Colonic mucosa (tissue), 4 donors: ENCODE results near the gene EVI5. TPM values are rescaled to one million over a fixed set of nuclear protein-coding genes. Genes with fewer than 3 reads are reported as not detected.

Experiments
- DNase-seq: peaks from one replicate; pipeline ENCODE4 v3.0.0-alpha.2; 2020
- H3K27ac ChIP-seq: fragments of 200-600 bp; one replicate; pipeline ENCODE4 v1.8.0; 2021
- H3K27me3 ChIP-seq: fragments of 200-600 bp; one replicate; pipeline ENCODE4 v1.8.0; 2021
- H3K36me3 ChIP-seq: fragments of 200-600 bp; one replicate; pipeline ENCODE4 v1.8.0; 2021
- H3K4me1 ChIP-seq: fragments of 200-600 bp; one replicate; pipeline ENCODE4 v1.8.0; 2021; ENCODE audit warnings: mild to moderate bottlenecking
- H3K4me3 ChIP-seq: fragments of 200-600 bp; one replicate; pipeline ENCODE4 v1.8.0; 2021
- H3K9ac ChIP-seq, 2 donors: one replicate each; pipeline ENCODE4 v1.7.0; 2013; ENCODE audit warnings: control low read depth in 2 of 2, low read depth in 2 of 2, low read length in 2 of 2
- H3K9me3 ChIP-seq: fragments of 200-600 bp; one replicate; pipeline ENCODE4 v1.8.0; 2021
- intact Hi-C: fragments of 100-400 bp; cut with DNase I; formaldehyde crosslinking; loops from one replicate; pipeline ENCODE4 v1.14.1; 2022
- total RNA-seq, 2 donors: library from RNA; stranded (reverse); fragmentation: NEBNext Ultra II Directional in 1 of 2; extraction: Animal tissue kit (Norgen Biotek cat#: 25700) in 1 of 2; gene quantifications; one replicate each; pipeline ENCODE4 v1.2.1, GENCODE V29; 2021
- TF ChIP-seq, protein P1 (sequence below): fragments of 200-600 bp; IDR thresholded peaks from one replicate; pipeline ENCODE4 v1.8.0; 2022; ENCODE audit warnings: antibody characterized with exemption, mild to moderate bottlenecking
- donor health status: healthy.
- donor health status: DM: no; HTN: no; CAD: no.
- donor health status: DM: no; HTN: no; CAD: no.

Gene EVI5
- total RNA-seq, 2 donors from 2014 or later, result 23.9 to 29.0 TPM

- TF ChIP-seq, protein P1, sequence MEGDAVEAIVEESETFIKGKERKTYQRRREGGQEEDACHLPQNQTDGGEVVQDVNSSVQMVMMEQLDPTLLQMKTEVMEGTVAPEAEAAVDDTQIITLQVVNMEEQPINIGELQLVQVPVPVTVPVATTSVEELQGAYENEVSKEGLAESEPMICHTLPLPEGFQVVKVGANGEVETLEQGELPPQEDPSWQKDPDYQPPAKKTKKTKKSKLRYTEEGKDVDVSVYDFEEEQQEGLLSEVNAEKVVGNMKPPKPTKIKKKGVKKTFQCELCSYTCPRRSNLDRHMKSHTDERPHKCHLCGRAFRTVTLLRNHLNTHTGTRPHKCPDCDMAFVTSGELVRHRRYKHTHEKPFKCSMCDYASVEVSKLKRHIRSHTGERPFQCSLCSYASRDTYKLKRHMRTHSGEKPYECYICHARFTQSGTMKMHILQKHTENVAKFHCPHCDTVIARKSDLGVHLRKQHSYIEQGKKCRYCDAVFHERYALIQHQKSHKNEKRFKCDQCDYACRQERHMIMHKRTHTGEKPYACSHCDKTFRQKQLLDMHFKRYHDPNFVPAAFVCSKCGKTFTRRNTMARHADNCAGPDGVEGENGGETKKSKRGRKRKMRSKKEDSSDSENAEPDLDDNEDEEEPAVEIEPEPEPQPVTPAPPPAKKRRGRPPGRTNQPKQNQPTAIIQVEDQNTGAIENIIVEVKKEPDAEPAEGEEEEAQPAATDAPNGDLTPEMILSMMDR, result no peak
- H3K36me3 ChIP-seq, result no peaks in the 10 kb centered on the region
- H3K9me3 ChIP-seq, result no peaks in the 10 kb centered on the region
- intact Hi-C loops, result no loop called here
- H3K27me3 ChIP-seq, result no peaks in the 10 kb centered on the region
- no peak overlapping the region for H3K27ac ChIP-seq
- H3K4me1 ChIP-seq, result no peaks in the 10 kb centered on the region
- H3K9ac ChIP-seq, result no peak overlapping the region
- no peak overlapping the region for H3K4me3 ChIP-seq
- DNase-seq, result no peak
These were observed 73.3 kb downstream of the EVI5 start for GRCh38 chr1:92711473-92712165.

DNA sequence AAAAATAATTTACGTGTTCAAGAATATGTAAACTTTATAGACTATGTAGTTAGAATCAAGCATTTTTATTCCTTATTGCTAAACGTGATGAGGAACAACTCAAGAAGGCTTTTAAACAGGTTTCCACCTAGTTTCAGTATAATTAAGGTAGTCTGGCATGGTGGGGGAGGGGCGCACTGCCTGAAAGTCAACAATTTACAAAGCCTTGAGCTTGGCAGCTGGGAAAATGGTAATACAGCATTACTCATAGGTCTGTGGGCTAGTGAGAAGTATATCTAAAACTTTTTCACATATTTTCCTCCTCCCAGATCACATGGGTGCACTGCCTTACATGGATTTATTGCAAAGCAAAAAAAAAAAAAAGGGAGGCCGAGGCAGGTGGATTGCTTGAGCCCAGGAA is 75.2 kb downstream of the EVI5 start:
- H3K9me3 ChIP-seq, result no peaks in the 10 kb centered on the region
- TF ChIP-seq, protein P1, result no peak
- H3K9ac ChIP-seq, result no peak overlapping the region
- no peak for DNase-seq
- H3K4me3 ChIP-seq, result no peak overlapping the region
- H3K27me3 ChIP-seq, result no peaks in the 10 kb centered on the region
- H3K4me1 ChIP-seq, result no peaks in the 10 kb centered on the region
- no peak overlapping the region for H3K27ac ChIP-seq
- intact Hi-C loops, result no loop called here
- H3K36me3 ChIP-seq, result no peaks in the 10 kb centered on the region

DNA sequence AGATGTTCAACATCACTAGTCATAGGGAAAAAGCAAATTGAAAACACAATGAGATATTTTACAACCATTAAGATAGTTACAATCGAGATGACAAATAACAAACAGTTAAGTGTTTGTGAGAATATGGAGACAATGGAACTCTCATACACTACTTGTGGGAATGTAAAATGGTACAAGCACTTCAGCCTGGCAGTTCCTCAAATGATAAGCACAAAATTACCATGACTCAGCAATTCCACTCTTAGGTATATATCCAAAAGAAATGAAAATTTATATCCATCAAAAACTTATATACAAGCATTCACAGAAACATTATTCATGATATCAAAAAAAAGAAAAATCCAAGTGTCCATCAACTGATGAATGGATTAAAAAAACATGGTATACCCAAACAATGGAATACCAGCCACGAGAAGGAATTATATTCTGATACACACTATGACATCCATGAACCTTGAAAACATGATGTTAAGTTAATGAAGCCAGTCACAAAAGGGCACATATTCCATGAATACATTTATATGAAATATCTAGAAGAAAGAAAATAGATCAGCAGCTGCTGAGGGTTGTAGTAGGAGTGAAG is 76.4 kb downstream of the EVI5 start:
- Histone ChIP-seq H3K9ac (no peak overlapping the region), H3K9me3 (no peaks in the 10 kb centered on the region), H3K4me3 (no peak overlapping the region), H3K27ac (no peak overlapping the region), H3K27me3 (no peaks in the 10 kb centered on the region), H3K4me1 (no peaks in the 10 kb centered on the region), H3K36me3 (no peaks in the 10 kb centered on the region)
- TF ChIP-seq, protein P1, result no peak
- no peak for DNase-seq
- intact Hi-C loops, result no loop called here

DNA sequence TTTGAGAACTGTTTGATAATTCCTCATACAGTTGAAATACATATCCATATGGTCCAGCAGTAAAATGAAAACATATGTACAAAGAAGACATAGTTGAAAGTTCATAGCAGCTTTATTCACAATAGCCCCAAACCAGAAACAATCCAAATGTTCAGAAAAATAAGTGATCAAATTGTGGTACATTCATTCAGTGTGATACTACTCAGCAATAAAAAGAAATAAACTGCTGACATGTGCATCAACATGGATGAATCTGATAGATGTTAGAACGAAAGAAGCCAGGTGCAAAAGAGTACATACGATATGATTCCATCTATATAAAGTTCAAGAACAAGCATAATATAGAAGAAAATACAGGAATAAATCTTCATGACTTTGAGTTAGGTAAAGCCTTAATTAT is 77.2 kb downstream of the EVI5 start:
- no peaks in the 10 kb centered on the region for H3K4me1 ChIP-seq
- no peak overlapping the region for H3K9ac ChIP-seq
- intact Hi-C loops, result no loop called here
- no peaks in the 10 kb centered on the region for H3K36me3 ChIP-seq
- TF ChIP-seq, protein P1, result no peak
- H3K27me3 ChIP-seq, result no peaks in the 10 kb centered on the region
- H3K27ac ChIP-seq, result no peak overlapping the region
- no peak overlapping the region for H3K4me3 ChIP-seq
- no peaks in the 10 kb centered on the region for H3K9me3 ChIP-seq
- DNase-seq, result no peak

GRCh38 chr1:92707292-92707691 is 77.6 kb downstream of the EVI5 start:
- no peaks in the 10 kb centered on the region for H3K9me3 ChIP-seq
- no peak overlapping the region for H3K27ac ChIP-seq
- intact Hi-C loops, result no loop called here
- no peak overlapping the region for H3K4me3 ChIP-seq
- no peaks in the 10 kb centered on the region for H3K36me3 ChIP-seq
- H3K27me3 ChIP-seq, result no peaks in the 10 kb centered on the region
- no peak overlapping the region for H3K9ac ChIP-seq
- no peaks in the 10 kb centered on the region for H3K4me1 ChIP-seq
- TF ChIP-seq, protein P1, result no peak
- DNase-seq, result no peak
